Prostate gland (tissue), 2 donors: Measurements from ENCODE around the gene SHISA6. TPM values are rescaled to one million over a fixed set of nuclear protein-coding genes. Genes with fewer than 3 reads are reported as not detected.

Source experiments
- DNase-seq: peaks from one replicate; pipeline ENCODE4 v3.0.0-alpha.2; 2019; ENCODE audit warnings: low spot score
- H3K27ac ChIP-seq, 2 donors: fragments of 200-600 bp; sonication (generic); 2 replicates each; pipeline ENCODE4 v1.5.1; 2017 to 2019
- H3K27me3 ChIP-seq: fragments of 200-600 bp; sonication (generic); replicated peaks from 2 replicates; pipeline ENCODE4 v1.5.1; 2019; ENCODE audit not compliant: insufficient read depth
- H3K36me3 ChIP-seq, 2 donors: fragments of 200-600 bp; sonication (generic); 1 replicate in 1 of 2; 2 replicates in 1 of 2; pipeline versions ENCODE4 v1.5.1 to v1.8.1; 2017 to 2019
- H3K4me1 ChIP-seq: fragments of 200-600 bp; sonication (generic); replicated peaks from 2 replicates; pipeline ENCODE4 v1.5.1; 2019
- H3K4me3 ChIP-seq, 2 donors: fragments of 200-600 bp; sonication (generic); 2 replicates each; pipeline ENCODE4 v1.5.1; 2017 to 2019
- H3K9me3 ChIP-seq: fragments of 200-600 bp; sonication (generic); 2 replicates; pipeline ENCODE4 v1.5.1; 2017
- CTCF ChIP-seq, 4 experiments: fragments of 200-600 bp in 2 of 4; fragments of 450-650 bp in 2 of 4; sonication (generic) in 2 of 4; IDR thresholded peaks; 1 replicate in 3 of 4; 2 replicates in 1 of 4; pipeline ENCODE4 v1.5.1; 2016 to 2019; ENCODE audit warnings: antibody characterized with exemption in 4 of 4, mild to moderate bottlenecking in 2 of 4, moderate library complexity in 2 of 4
- POLR2A ChIP-seq: fragments of 450-650 bp; IDR thresholded peaks from one replicate; pipeline ENCODE4 v1.6.1; 2016; ENCODE audit warnings: antibody characterized with exemption, mild to moderate bottlenecking
- POLR2AphosphoS5 ChIP-seq: sonication (generic); formaldehyde crosslinking; IDR thresholded peaks from one replicate; pipeline ENCODE4 v1.6.1; 2017; ENCODE audit warnings: antibody characterized with exemption
- WGBS: methylation state at CpG from one replicate; pipeline ENCODE4 v1.1.5; 2018; 5-methylcytosine and 5-hydroxymethylcytosine counted together
- intact Hi-C: fragments of 100-400 bp; cut with DNase I; formaldehyde crosslinking; loops from one replicate; pipeline ENCODE4 v1.14.2; 2022
- total RNA-seq, 2 donors: library from RNA; depleted of rRNA; stranded (reverse); fragments of >200 nt; gene quantifications; one replicate each; pipeline ENCODE4 v1.1.0, GENCODE V29; 2016

SHISA6 gene
- total RNA-seq, 2 donors from 2014 or later, result 9.0 to 10.6 TPM

- H3K27me3 ChIP-seq, result no peaks in the 10 kb centered on the region
- TF ChIP-seq POLR2AphosphoS5, result no peak
- TF ChIP-seq CTCF (IDR thresholded peaks at IDR 0.05), result no peak
- no peak for TF ChIP-seq POLR2A
- no peak for DNase-seq
- intact Hi-C loops, result no loop called here
- 16% methylated on average over 2 of the region's 2 CpGs for WGBS
- no peaks in the 10 kb centered on the region for H3K4me1 ChIP-seq
- H3K9me3 ChIP-seq, result no peaks in the 10 kb centered on the region
- H3K27ac ChIP-seq, result no peak overlapping the region
- no peak overlapping the region for H3K4me3 ChIP-seq
- no peaks in the 10 kb centered on the region for H3K36me3 ChIP-seq
Observed at GRCh38 chr17:11515901-11516300, 274.9 kb downstream of the SHISA6 start.

- Histone ChIP-seq H3K27ac (no peak overlapping the region), H3K9me3 (no peaks in the 10 kb centered on the region), H3K4me3 (no peak overlapping the region), H3K27me3 (no peaks in the 10 kb centered on the region), H3K4me1 (no peaks in the 10 kb centered on the region), H3K36me3 (no peaks in the 10 kb centered on the region)
- no peak for TF ChIP-seq POLR2A
- TF ChIP-seq CTCF (IDR thresholded peaks at IDR 0.05), result no peak
- TF ChIP-seq POLR2AphosphoS5, result no peak
- no peak for DNase-seq
- intact Hi-C loops, result no loop called here
- 74% methylated on average over 2 of the region's 2 CpGs for WGBS
Observed at GRCh38 chr17:11535231-11535630, 294.2 kb downstream of the SHISA6 start.

GRCh38 chr17:11538366-11538765, 297.4 kb downstream of the SHISA6 start:
- no peaks in the 10 kb centered on the region for H3K36me3 ChIP-seq
- no peak overlapping the region for H3K4me3 ChIP-seq
- H3K4me1 ChIP-seq, result no peaks in the 10 kb centered on the region
- no peak for DNase-seq
- H3K9me3 ChIP-seq, result no peaks in the 10 kb centered on the region
- TF ChIP-seq POLR2A (no peak), POLR2AphosphoS5 (no peak), CTCF (IDR thresholded peaks at IDR 0.05) (no peak)
- no peak overlapping the region for H3K27ac ChIP-seq
- 67% methylated on average over 5 of the region's 5 CpGs for WGBS
- H3K27me3 ChIP-seq, result no peaks in the 10 kb centered on the region
- intact Hi-C loops, result no loop called here

- H3K27me3 ChIP-seq, result no peaks in the 10 kb centered on the region
- no peaks in the 10 kb centered on the region for H3K4me1 ChIP-seq
- no peaks in the 10 kb centered on the region for H3K36me3 ChIP-seq
- TF ChIP-seq CTCF (IDR thresholded peaks at IDR 0.05), result no peak
- no peak for TF ChIP-seq POLR2AphosphoS5
- no peak for TF ChIP-seq POLR2A
- intact Hi-C loops, result no loop called here
- no peaks in the 10 kb centered on the region for H3K9me3 ChIP-seq
- no peak overlapping the region for H3K27ac ChIP-seq
- 78% methylated on average over 7 of the region's 7 CpGs for WGBS
- H3K4me3 ChIP-seq, result no peak overlapping the region
- DNase-seq, result no peak
Observed at GRCh38 chr17:11539637-11540036, 298.6 kb downstream of the SHISA6 start.

GRCh38 chr17:11545002-11545401, 304.0 kb downstream of the SHISA6 start:
- intact Hi-C loops, result no loop called here
- Histone ChIP-seq H3K36me3 (no peaks in the 10 kb centered on the region), H3K27ac (no peak overlapping the region), H3K4me1 (no peaks in the 10 kb centered on the region), H3K9me3 (no peaks in the 10 kb centered on the region), H3K4me3 (no peak overlapping the region), H3K27me3 (no peaks in the 10 kb centered on the region)
- TF ChIP-seq POLR2A (no peak), POLR2AphosphoS5 (no peak), CTCF (IDR thresholded peaks at IDR 0.05) (no peak)
- DNase-seq, result no peak
- WGBS, result 90% methylated on average over 6 of the region's 6 CpGs
